Lower leg skin (tissue), 3 donors: ENCODE data around the gene IL25.

Source experiments
- POLR2A ChIP-seq, 2 donors: fragments of 450-650 bp; IDR thresholded peaks; one replicate each; pipeline ENCODE4 v1.6.1; 2016 to 2017; ENCODE audit warnings: antibody characterized with exemption in 2 of 2, mild to moderate bottlenecking in 1 of 2, moderate library complexity in 1 of 2
- TF ChIP-seq, protein P1 (sequence below), 3 donors: fragments of 450-650 bp; IDR thresholded peaks; one replicate each; pipeline ENCODE4 v1.5.1; 2016; ENCODE audit warnings: antibody characterized with exemption in 3 of 3, mild to moderate bottlenecking in 3 of 3, moderate library complexity in 2 of 3

DNA sequence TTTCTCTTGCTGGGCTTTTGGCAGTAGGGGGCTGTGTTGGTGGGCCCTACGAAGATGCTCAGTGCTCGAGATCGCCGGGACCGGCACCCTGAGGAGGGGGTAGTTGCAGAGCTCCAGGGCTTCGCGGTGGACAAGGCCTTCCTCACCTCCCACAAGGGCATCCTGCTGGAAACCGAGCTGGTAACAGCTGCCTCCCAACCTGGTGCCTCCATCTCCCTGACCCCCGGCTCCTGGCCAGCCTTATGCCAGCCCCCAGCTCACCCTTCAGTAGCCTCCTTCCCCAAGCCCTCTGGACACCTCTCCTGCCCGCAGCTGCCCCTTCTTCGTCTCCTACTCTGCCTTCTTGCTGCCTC is 4.6 kb downstream of the IL25 start:
- TF ChIP-seq, protein P1, sequence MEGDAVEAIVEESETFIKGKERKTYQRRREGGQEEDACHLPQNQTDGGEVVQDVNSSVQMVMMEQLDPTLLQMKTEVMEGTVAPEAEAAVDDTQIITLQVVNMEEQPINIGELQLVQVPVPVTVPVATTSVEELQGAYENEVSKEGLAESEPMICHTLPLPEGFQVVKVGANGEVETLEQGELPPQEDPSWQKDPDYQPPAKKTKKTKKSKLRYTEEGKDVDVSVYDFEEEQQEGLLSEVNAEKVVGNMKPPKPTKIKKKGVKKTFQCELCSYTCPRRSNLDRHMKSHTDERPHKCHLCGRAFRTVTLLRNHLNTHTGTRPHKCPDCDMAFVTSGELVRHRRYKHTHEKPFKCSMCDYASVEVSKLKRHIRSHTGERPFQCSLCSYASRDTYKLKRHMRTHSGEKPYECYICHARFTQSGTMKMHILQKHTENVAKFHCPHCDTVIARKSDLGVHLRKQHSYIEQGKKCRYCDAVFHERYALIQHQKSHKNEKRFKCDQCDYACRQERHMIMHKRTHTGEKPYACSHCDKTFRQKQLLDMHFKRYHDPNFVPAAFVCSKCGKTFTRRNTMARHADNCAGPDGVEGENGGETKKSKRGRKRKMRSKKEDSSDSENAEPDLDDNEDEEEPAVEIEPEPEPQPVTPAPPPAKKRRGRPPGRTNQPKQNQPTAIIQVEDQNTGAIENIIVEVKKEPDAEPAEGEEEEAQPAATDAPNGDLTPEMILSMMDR (IDR thresholded peaks at IDR 0.05), result no peak
- TF ChIP-seq POLR2A (IDR thresholded peaks at IDR 0.05), result no peak
